SK-N-SH (cell line): Measurements from ENCODE around the gene FOCAD. TPM values are rescaled to one million over a fixed set of nuclear protein-coding genes. Genes with fewer than 3 reads are reported as not detected.

Source experiments
- CTCF ChIA-PET: fragments of 300-600, 350-600 bp; formaldehyde crosslinking; extraction: SDS; loops from one replicate; lab custom pipeline; 2021; lab: Yijun Ruan, JAX
- POLR2A ChIA-PET: fragments of 350-600 bp; sonication (Branson Sonifier 250); formaldehyde crosslinking; extraction: SDS; loops from one replicate; lab custom pipeline; 2020; ENCODE audit warnings: antibody characterized with exemption, inconsistent platforms; lab: Yijun Ruan, JAX
- DNase-seq: peaks from one replicate; pipeline ENCODE4 v3.0.0; 2012
- H2AFZ ChIP-seq: fragments of 200-600 bp; sonication (generic); 2 replicates; pipeline ENCODE4 v1.8.1; 2016; ENCODE audit warnings: antibody characterized with exemption, mild to moderate bottlenecking, low read depth
- H3F3A ChIP-seq: fragments of 200-600 bp; sonication (generic); replicated peaks from 2 replicates; pipeline ENCODE3; 2016; ENCODE audit warnings: antibody characterized with exemption, mild to moderate bottlenecking; ENCODE audit not compliant: insufficient read depth
- H3K27ac ChIP-seq, 2 experiments: fragments of 200-500 bp in 1 of 2; fragments of 200-600 bp in 1 of 2; sonication (Bioruptor generic) in 1 of 2; sonication (generic), shearing (Covaris generic) in 1 of 2; 2 replicates each; pipeline versions ENCODE4 v1.5.1 to v1.6.1; 2014 to 2016; ENCODE audit warnings: low read depth in 2 of 2, inconsistent platforms in 1 of 2, low read length in 1 of 2, mild to moderate bottlenecking in 1 of 2, mixed read lengths in 1 of 2
- H3K27me3 ChIP-seq: fragments of 200-600 bp; sonication (generic), shearing (Covaris generic); 2 replicates; pipeline ENCODE4 v1.6.1; 2016; ENCODE audit warnings: mixed run types; ENCODE audit not compliant: insufficient read depth
- H3K36me3 ChIP-seq, 2 experiments: fragments of 200-500 bp in 1 of 2; fragments of 200-600 bp in 1 of 2; sonication (Bioruptor generic) in 1 of 2; sonication (generic) in 1 of 2; replicated peaks in 1 of 2; 2 replicates each; pipeline versions ENCODE3 to v1.5.1; 2014 to 2016; ENCODE audit warnings: low read length in 1 of 2, mild to moderate bottlenecking in 1 of 2; ENCODE audit not compliant: insufficient read depth in 2 of 2, control insufficient read depth in 1 of 2
- H3K4me1 ChIP-seq, 2 experiments: fragments of 200-500 bp in 1 of 2; fragments of 200-600 bp in 1 of 2; sonication (Bioruptor generic) in 1 of 2; sonication (generic), shearing (Covaris generic) in 1 of 2; 2 replicates each; pipeline versions ENCODE4 v1.5.1 to v1.6.1; 2014 to 2016; ENCODE audit warnings: low read depth in 1 of 2, low read length in 1 of 2, mixed run types in 1 of 2; ENCODE audit not compliant: insufficient read depth in 2 of 2, control insufficient read depth in 1 of 2
- H3K4me2 ChIP-seq: fragments of 200-600 bp; sonication (generic), shearing (Covaris generic); 2 replicates; pipeline ENCODE4 v1.6.1; 2017; ENCODE audit warnings: mixed run types
- H3K4me3 ChIP-seq, 2 experiments: fragments of 200-500 bp in 1 of 2; fragments of 200-600 bp in 1 of 2; sonication (Bioruptor generic) in 1 of 2; sonication (generic), shearing (Covaris generic) in 1 of 2; 2 replicates each; pipeline versions ENCODE4 v1.5.1 to v1.8.1; 2014 to 2016; ENCODE audit warnings: low read depth in 2 of 2, inconsistent platforms in 1 of 2, low read length in 1 of 2, mild to moderate bottlenecking in 1 of 2, mixed read lengths in 1 of 2, moderate library complexity in 1 of 2
- H3K79me2 ChIP-seq: fragments of 200-600 bp; sonication (generic); 2 replicates; pipeline ENCODE4 v1.8.1; 2017; ENCODE audit warnings: mild to moderate bottlenecking; ENCODE audit not compliant: insufficient read depth
- H3K9ac ChIP-seq: fragments of 200-600 bp; sonication (generic); 2 replicates; pipeline ENCODE4 v1.6.1; 2017; ENCODE audit warnings: mixed run types
- H3K9me2 ChIP-seq: fragments of 200-600 bp; sonication (generic); 2 replicates; pipeline ENCODE4 v1.6.1; 2017; ENCODE audit warnings: mixed run types
- H3K9me3 ChIP-seq: fragments of 200-600 bp; sonication (generic); 2 replicates; pipeline ENCODE4 v1.6.1; 2017; ENCODE audit warnings: mixed run types, mild to moderate bottlenecking, moderate library complexity
- H4K20me1 ChIP-seq: fragments of 200-600 bp; sonication (generic); 2 replicates; pipeline ENCODE4 v1.6.1; 2017; ENCODE audit warnings: mild to moderate bottlenecking, mixed run types; ENCODE audit not compliant: insufficient read depth
- EP300 ChIP-seq, 2 experiments: IDR thresholded peaks; 2 replicates each; pipeline versions ENCODE4 v1.4.0 to v1.6.1; 2012; ENCODE audit warnings: borderline replicate concordance in 1 of 2, low read depth in 1 of 2, low read length in 1 of 2
- GATA2 ChIP-seq: sonication (generic); formaldehyde crosslinking; IDR thresholded peaks from 2 replicates; pipeline ENCODE4 v1.5.0; 2020; ENCODE audit warnings: mild to moderate bottlenecking, missing genetic modification reagents
- IRF3 ChIP-seq: fragments of 150-350 bp; IDR thresholded peaks from 2 replicates; pipeline ENCODE4 v1.6.1; 2016; ENCODE audit warnings: mild to moderate bottlenecking, low read depth, low read length
- MEF2A ChIP-seq: IDR thresholded peaks from 2 replicates; pipeline ENCODE4 v1.4.0; 2012; ENCODE audit warnings: low read depth, borderline replicate concordance
- MXI1 ChIP-seq: IDR thresholded peaks from 2 replicates; pipeline ENCODE4 v1.6.1; 2012; ENCODE audit warnings: mild to moderate bottlenecking, low read depth, low read length, improper control_type of control experiment
- NFIC ChIP-seq: IDR thresholded peaks from 2 replicates; pipeline ENCODE4 v1.4.0; 2012; ENCODE audit warnings: borderline replicate concordance
- POLR2AphosphoS5 ChIP-seq: IDR thresholded peaks from 2 replicates; pipeline ENCODE4 v1.6.1; 2012; ENCODE audit warnings: low read depth, low read length
- RAD21 ChIP-seq: IDR thresholded peaks from 2 replicates; pipeline ENCODE4 v1.6.1; 2012; ENCODE audit warnings: mild to moderate bottlenecking, low read length
- RFX5 ChIP-seq: IDR thresholded peaks from 2 replicates; pipeline ENCODE4 v1.6.1; 2012; ENCODE audit warnings: mild to moderate bottlenecking, improper control_type of control experiment, low read length
- RXRA ChIP-seq: IDR thresholded peaks from 2 replicates; pipeline ENCODE4 v1.4.0; 2012; ENCODE audit warnings: low read depth, mild to moderate bottlenecking, borderline replicate concordance
- TAF1 ChIP-seq: IDR thresholded peaks from 2 replicates; pipeline ENCODE4 v1.6.1; 2012; ENCODE audit warnings: low read depth, mild to moderate bottlenecking, low read length, moderate library complexity, borderline replicate concordance
- YY1 ChIP-seq: IDR thresholded peaks from 2 replicates; pipeline ENCODE4 v1.4.0; 2012; ENCODE audit warnings: low read depth, mild to moderate bottlenecking
- WGBS: methylation state at CpG from one replicate; pipeline ENCODE4 v1.1.6; 2017; ENCODE audit warnings: low lambda C conversion rate; 5-methylcytosine and 5-hydroxymethylcytosine counted together
- polyA plus RNA-seq, 3 experiments: library from polyadenylated mRNA; depleted of rRNA; stranded (reverse); fragments of >200 nt; gene quantifications; 2 replicates each; pipeline ENCODE4 v1.2.3, GENCODE V29; 2012
- TF ChIP-seq, protein P1 (sequence below): IDR thresholded peaks from 2 replicates; pipeline ENCODE4; 2012
- TF ChIP-seq, protein P2 (sequence below): IDR thresholded peaks from 2 replicates; pipeline ENCODE4 v1.4.0; 2012; ENCODE audit warnings: low read depth, borderline replicate concordance

Gene FOCAD
- polyA plus RNA-seq, 1 of the 3 experiments (the other 2 are of a cell fraction): 15.8 TPM

DNA sequence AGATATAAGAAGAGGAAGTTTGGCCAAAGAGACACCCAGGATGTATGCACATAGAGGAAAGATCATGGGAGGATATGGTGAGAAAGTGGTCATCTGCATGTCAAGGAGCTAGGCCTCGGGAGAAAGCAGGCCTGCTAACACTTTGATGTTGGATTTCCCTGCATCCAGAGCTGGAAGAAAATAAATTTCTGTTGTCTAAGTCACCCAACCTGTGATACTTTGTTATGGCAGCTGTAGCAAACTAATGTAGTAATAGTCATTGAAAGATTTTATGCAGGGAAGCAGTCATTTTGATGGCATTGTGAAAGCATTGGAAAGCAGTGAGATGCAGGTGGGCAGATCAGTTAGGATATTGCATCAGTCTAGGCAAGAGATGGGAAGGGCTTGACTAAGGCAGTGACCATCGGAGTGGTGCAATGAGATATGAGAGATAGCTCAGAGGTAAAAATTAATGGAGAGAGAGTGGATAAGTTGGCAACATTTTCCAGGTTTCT is 24.5 kb upstream of the FOCAD start:
- H3K4me2 ChIP-seq: peak overlapping the region; percentile 76

DNA sequence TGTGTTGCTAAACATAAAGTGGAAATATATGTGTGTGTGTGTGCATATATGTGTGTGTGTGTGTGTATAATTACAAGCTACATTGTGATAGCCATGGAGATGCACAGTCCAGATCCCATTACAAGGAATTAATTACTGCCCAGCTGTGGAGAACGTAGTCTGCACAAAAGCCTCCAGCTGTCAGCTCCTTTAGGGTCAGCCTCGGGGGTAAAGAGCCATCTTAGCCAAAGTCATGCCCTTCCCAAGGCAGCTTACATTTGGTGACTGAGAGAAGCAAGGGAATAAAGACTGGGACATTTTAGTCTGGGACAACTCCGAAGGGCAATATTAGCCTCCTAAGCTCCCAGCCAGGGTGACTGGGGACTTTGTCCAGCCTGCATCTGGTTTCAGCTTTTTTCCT is 21.9 kb upstream of the FOCAD start:
- Histone ChIP-seq H3K9ac (no peak overlapping the region), H3K9me3 (no peaks in the 10 kb centered on the region), H2AFZ (no peak overlapping the region), H3K4me3 (no peak overlapping the region), H3K4me1 (no peaks in the 10 kb centered on the region; a peak in 1 of 4 replicates), H3K9me2 (no peaks in the 10 kb centered on the region), H3K4me2 (no peak overlapping the region), H3K27ac (no peak overlapping the region), H3F3A (no peaks in the 10 kb centered on the region), H4K20me1 (no peaks in the 10 kb centered on the region), H3K79me2 (peaks cover 5% of the 10 kb centered on the region; the same call in 1 of the 2 replicates), H3K36me3 (no peaks in the 10 kb centered on the region), H3K27me3 (no peaks in the 10 kb centered on the region)
- DNase-seq: peak; percentile 24
- WGBS: 53% methylated on average over 3 of the region's 3 CpGs
- ChIA-PET POLR2A (no interaction called here), CTCF (interaction anchor here (1.0 to 1.3 kb wide), 2 partner anchors 12 to 37 kb away, joined by 3 to 5 read pairs; no protein-coding TSS in a partner anchor)
- no peak for TF ChIP-seq POLR2AphosphoS5
- TF ChIP-seq TAF1: no peak
- TF ChIP-seq MXI1: no peak
- TF ChIP-seq, protein P1, sequence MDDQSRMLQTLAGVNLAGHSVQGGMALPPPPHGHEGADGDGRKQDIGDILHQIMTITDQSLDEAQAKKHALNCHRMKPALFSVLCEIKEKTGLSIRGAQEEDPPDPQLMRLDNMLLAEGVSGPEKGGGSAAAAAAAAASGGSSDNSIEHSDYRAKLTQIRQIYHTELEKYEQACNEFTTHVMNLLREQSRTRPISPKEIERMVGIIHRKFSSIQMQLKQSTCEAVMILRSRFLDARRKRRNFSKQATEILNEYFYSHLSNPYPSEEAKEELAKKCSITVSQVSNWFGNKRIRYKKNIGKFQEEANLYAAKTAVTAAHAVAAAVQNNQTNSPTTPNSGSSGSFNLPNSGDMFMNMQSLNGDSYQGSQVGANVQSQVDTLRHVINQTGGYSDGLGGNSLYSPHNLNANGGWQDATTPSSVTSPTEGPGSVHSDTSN: no peak
- TF ChIP-seq, protein P2, sequence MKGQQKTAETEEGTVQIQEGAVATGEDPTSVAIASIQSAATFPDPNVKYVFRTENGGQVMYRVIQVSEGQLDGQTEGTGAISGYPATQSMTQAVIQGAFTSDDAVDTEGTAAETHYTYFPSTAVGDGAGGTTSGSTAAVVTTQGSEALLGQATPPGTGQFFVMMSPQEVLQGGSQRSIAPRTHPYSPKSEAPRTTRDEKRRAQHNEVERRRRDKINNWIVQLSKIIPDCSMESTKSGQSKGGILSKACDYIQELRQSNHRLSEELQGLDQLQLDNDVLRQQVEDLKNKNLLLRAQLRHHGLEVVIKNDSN: no peak

More for the DNA sequence above, 24.5 kb upstream of the FOCAD start:
- POLR2A ChIA-PET: interaction anchor here (0.6 kb wide), 1 partner anchor 138 kb away, joined by 3 read pairs; no protein-coding TSS in a partner anchor
- no peaks in the 10 kb centered on the region for H3K9me2 ChIP-seq
- no peak overlapping the region for H3K9ac ChIP-seq
- no peaks in the 10 kb centered on the region for H3K27me3 ChIP-seq
- DNase-seq: no peak
- TF ChIP-seq MEF2A: no peak
- no peak overlapping the region for H3K27ac ChIP-seq
- no peaks in the 10 kb centered on the region; a peak in 1 of 4 replicates for H3K4me1 ChIP-seq
- H3K79me2 ChIP-seq: peaks cover 5% of the 10 kb centered on the region; the same call in 1 of the 2 replicates
- 0 out of 4 replicates have a peak overlapping the region, but pooled peaks of 1 of the 2 experiments have one; percentile 66 for H3K4me3 ChIP-seq
- H3K9me3 ChIP-seq: no peaks in the 10 kb centered on the region
- 79% methylated on average over 2 of the region's 2 CpGs for whole genome bisulfite sequencing
- H3F3A ChIP-seq: no peaks in the 10 kb centered on the region
- CTCF ChIA-PET: interaction anchor here (1.2 to 1.3 kb wide), 2 partner anchors 11 to 34 kb away, joined by 3 to 4 read pairs; no protein-coding TSS in a partner anchor
- H3K36me3 ChIP-seq: no peaks in the 10 kb centered on the region
- no peaks in the 10 kb centered on the region for H4K20me1 ChIP-seq
- peak overlapping the region; percentile 87; the same call in 1 of the 2 replicates for H2AFZ ChIP-seq

GRCh38 chr9:20663133-20663532 is 20.9 kb upstream of the FOCAD start:
- CTCF ChIA-PET: no interaction called here
- WGBS: 89% methylated on average over 2 of the region's 2 CpGs

More at GRCh38 chr9:20663133-20663532, 20.9 kb upstream of the FOCAD start:
- Histone ChIP-seq H3K27me3 (no peaks in the 10 kb centered on the region), H4K20me1 (no peaks in the 10 kb centered on the region)
- TF ChIP-seq, protein P2: no peak
- TF ChIP-seq RFX5 (no peak), EP300 (IDR thresholded peaks at IDR 0.05; ENCODE audit: borderline replicate concordance in 1 of 2, low read depth in 1 of 2, low read length in 1 of 2) (no peak), NFIC (no peak), RAD21 (no peak), GATA2 (CRISPR knock-in tag) (no peak), YY1 (no peak), RXRA (no peak), IRF3 (no peak)
- TF ChIP-seq, protein P1: no peak
- TF ChIP-seq, all 33 proteins: peak for 0
- Histone ChIP-seq H3K27ac (no peak overlapping the region), H3K4me2 (no peak overlapping the region), H3K9me3 (no peaks in the 10 kb centered on the region), H3K36me3 (no peaks in the 10 kb centered on the region), H3K4me1 (no peaks in the 10 kb centered on the region; a peak in 1 of 4 replicates), H3F3A (no peaks in the 10 kb centered on the region), H3K79me2 (peaks cover 5% of the 10 kb centered on the region; the same call in 1 of the 2 replicates), H2AFZ (no peak overlapping the region), H3K9me2 (no peaks in the 10 kb centered on the region), H3K9ac (no peak overlapping the region), H3K4me3 (no peak overlapping the region)
- DNase-seq: no peak
- POLR2A ChIA-PET: no interaction called here
